H1 (cell line): Measurements from ENCODE around the gene FASTK. TPM values are rescaled to one million over a fixed set of nuclear protein-coding genes. Genes with fewer than 3 reads are reported as not detected.

Experiments
- CTCF ChIA-PET: fragments of 300-600 bp; sonication (Branson Sonifier 250); formaldehyde crosslinking; loops from one replicate; lab custom pipeline; 2021; ENCODE audit not compliant: partially characterized antibody; lab: Charles Lee
- POLR2A ChIA-PET: fragments of 300-600 bp; sonication (Branson Sonifier 250); formaldehyde crosslinking; loops from one replicate; lab custom pipeline; 2021; ENCODE audit warnings: inconsistent platforms; ENCODE audit not compliant: partially characterized antibody; lab: Charles Lee
- DNase-seq, 2 experiments: peaks; one replicate each; pipeline versions ENCODE4 v3.0.0 to v3.0.0-alpha.2; 2010 to 2022; ENCODE audit warnings: low spot score in 2 of 2, low read depth in 1 of 2, mixed read lengths in 1 of 2
- FAIRE-seq: peaks from 2 replicates; lab custom pipeline; 2011; peaks lifted over from hg19 to GRCh38; lab: Jason Lieb, UNC
- H2AFZ ChIP-seq: 2 replicates; pipeline ENCODE4 v1.8.1; 2012; ENCODE audit warnings: low read length, inconsistent platforms
- H2AK5ac ChIP-seq: 2 replicates; pipeline ENCODE4 v1.6.1; 2013; ENCODE audit warnings: low read depth, low read length
- H2BK120ac ChIP-seq: replicated peaks from 2 replicates; pipeline ENCODE3; 2013; ENCODE audit warnings: low read depth, low read length, inconsistent platforms
- H2BK12ac ChIP-seq: 2 replicates; pipeline ENCODE4 v1.6.1; 2013; ENCODE audit warnings: low read depth, low read length
- H2BK15ac ChIP-seq: 2 replicates; pipeline ENCODE4 v1.6.1; 2013; ENCODE audit warnings: low read length
- H2BK20ac ChIP-seq: 2 replicates; pipeline ENCODE4 v1.6.1; 2013; ENCODE audit warnings: low read length
- H2BK5ac ChIP-seq: 2 replicates; pipeline ENCODE4 v1.6.1; 2013; ENCODE audit warnings: low read depth, low read length
- H3K14ac ChIP-seq: 2 replicates; pipeline ENCODE4 v1.6.1; 2013; ENCODE audit warnings: inconsistent platforms; ENCODE audit not compliant: insufficient read length
- H3K18ac ChIP-seq: 2 replicates; pipeline ENCODE4 v1.6.1; 2013; ENCODE audit warnings: low read length; ENCODE audit errors: extremely low read depth
- H3K23ac ChIP-seq: 2 replicates; pipeline ENCODE4 v1.6.1; 2013; ENCODE audit warnings: inconsistent platforms; ENCODE audit not compliant: insufficient read length
- H3K23me2 ChIP-seq: 2 replicates; pipeline ENCODE4 v1.6.1; 2013; ENCODE audit warnings: low read depth, low read length
- H3K27ac ChIP-seq: 2 replicates; pipeline ENCODE4 v1.6.1; 2011; ENCODE audit warnings: low read depth, low read length, inconsistent platforms
- H3K27me3 ChIP-seq, 4 experiments: replicated peaks in 1 of 4; 1 replicate in 1 of 4; 2 replicates in 3 of 4; pipeline versions ENCODE4 v1.6.1 to v1.8.1; 2011 to 2013; ENCODE audit warnings: low read length in 3 of 4, mild to moderate bottlenecking in 3 of 4, inconsistent platforms in 2 of 4, mixed read lengths in 2 of 4, moderate library complexity in 1 of 4; ENCODE audit not compliant: control insufficient read depth in 3 of 4, insufficient read depth in 3 of 4; ENCODE audit errors: extremely low read depth in 1 of 4
- H3K36me3 ChIP-seq, 4 experiments: 2 replicates each; pipeline versions ENCODE4 v1.6.1 to v1.8.1; 2011 to 2013; ENCODE audit warnings: mild to moderate bottlenecking in 4 of 4, low read length in 3 of 4, moderate library complexity in 2 of 4, control low read depth in 1 of 4, inconsistent platforms in 1 of 4; ENCODE audit not compliant: insufficient read depth in 4 of 4, control insufficient read depth in 2 of 4
- H3K4ac ChIP-seq: replicated peaks from 2 replicates; pipeline ENCODE3; 2013; ENCODE audit warnings: low read length, low read depth, mixed read lengths, inconsistent platforms; ENCODE audit not compliant: insufficient read length
- H3K4me1 ChIP-seq, 4 experiments: replicated peaks in 1 of 4; 1 replicate in 1 of 4; 2 replicates in 3 of 4; pipeline versions ENCODE4 v1.6.1 to v1.8.1; 2011 to 2013; ENCODE audit warnings: low read length in 3 of 4, inconsistent platforms in 2 of 4, mixed read lengths in 1 of 4; ENCODE audit not compliant: insufficient read depth in 4 of 4, control insufficient read depth in 3 of 4
- H3K4me2 ChIP-seq, 2 experiments: 2 replicates each; pipeline versions ENCODE4 v1.6.1 to v1.8.1; 2011 to 2013; ENCODE audit warnings: low read depth in 2 of 2, low read length in 2 of 2, control low read depth in 1 of 2, inconsistent platforms in 1 of 2, mild to moderate bottlenecking in 1 of 2; ENCODE audit not compliant: insufficient read depth in 1 of 2
- H3K4me3 ChIP-seq, 4 experiments: fragments of 200-600, 300-600 bp in 1 of 4; sonication (generic), shearing (Covaris generic), sonication (Bioruptor Twin) in 1 of 4; 2 replicates each; pipeline versions ENCODE4 v1.5.1 to v1.8.1; 2011 to 2016; ENCODE audit warnings: low read length in 4 of 4, low read depth in 3 of 4, control low read depth in 2 of 4, inconsistent platforms in 2 of 4, mild to moderate bottlenecking in 2 of 4, mixed read lengths in 1 of 4, moderate library complexity in 1 of 4; ENCODE audit not compliant: insufficient read depth in 2 of 4; ENCODE audit errors: extremely low read depth in 1 of 4
- H3K56ac ChIP-seq: replicated peaks from 2 replicates; pipeline ENCODE3; 2013; ENCODE audit warnings: low read depth, mild to moderate bottlenecking, mixed read lengths, low read length, inconsistent platforms; ENCODE audit not compliant: insufficient read length
- H3K79me1 ChIP-seq: 2 replicates; pipeline ENCODE4 v1.6.1; 2013; ENCODE audit warnings: low read depth, low read length, control low read depth
- H3K79me2 ChIP-seq, 2 experiments: 2 replicates each; pipeline versions ENCODE4 v1.6.1 to v1.8.1; 2012 to 2013; ENCODE audit warnings: low read length in 2 of 2, mild to moderate bottlenecking in 2 of 2, inconsistent platforms in 1 of 2; ENCODE audit not compliant: insufficient read depth in 2 of 2, control insufficient read depth in 1 of 2
- H3K9ac ChIP-seq, 4 experiments: replicated peaks in 1 of 4; 1 replicate in 1 of 4; 2 replicates in 3 of 4; pipeline versions ENCODE4 v1.6.1 to v1.8.1; 2011 to 2013; ENCODE audit warnings: low read depth in 3 of 4, low read length in 3 of 4, control low read depth in 2 of 4, mild to moderate bottlenecking in 2 of 4, moderate library complexity in 2 of 4, inconsistent platforms in 1 of 4; ENCODE audit errors: extremely low read depth in 1 of 4
- H3K9me3 ChIP-seq, 2 experiments: 2 replicates each; pipeline versions ENCODE4 v1.6.1 to v1.8.1; 2012 to 2013; ENCODE audit warnings: mild to moderate bottlenecking in 2 of 2, moderate library complexity in 2 of 2, control low read depth in 1 of 2, inconsistent platforms in 1 of 2, low read depth in 1 of 2, low read length in 1 of 2, mixed read lengths in 1 of 2; ENCODE audit not compliant: insufficient read depth in 2 of 2
- H4K20me1 ChIP-seq, 2 experiments: replicated peaks in 1 of 2; 2 replicates each; pipeline versions ENCODE3 to v1.8.1; 2011 to 2013; ENCODE audit warnings: inconsistent platforms in 2 of 2, low read length in 2 of 2, mild to moderate bottlenecking in 1 of 2; ENCODE audit not compliant: insufficient read depth in 2 of 2, control insufficient read depth in 1 of 2
- H4K5ac ChIP-seq: 2 replicates; pipeline ENCODE4 v1.6.1; 2013; ENCODE audit warnings: low read length, low read depth, mixed read lengths, inconsistent platforms; ENCODE audit not compliant: insufficient read length
- H4K8ac ChIP-seq: 2 replicates; pipeline ENCODE4 v1.8.0; 2013; ENCODE audit warnings: mild to moderate bottlenecking, moderate library complexity, low read length, inconsistent platforms; ENCODE audit not compliant: insufficient read depth; ENCODE audit errors: extremely low read depth
- H4K91ac ChIP-seq: replicated peaks from 2 replicates; pipeline ENCODE3; 2013; ENCODE audit warnings: low read length, mixed read lengths, inconsistent platforms; ENCODE audit not compliant: insufficient read length
- ASH2L ChIP-seq: fragments of 200-600, 300-600 bp; sonication (generic); IDR thresholded peaks from one replicate; pipeline ENCODE4 v1.7.1; 2017; ENCODE audit warnings: low read length
- BCL11A ChIP-seq, 2 experiments: IDR thresholded peaks; one replicate each; pipeline ENCODE4 v1.6.1; 2011; ENCODE audit warnings: low read depth in 2 of 2, low read length in 2 of 2, mild to moderate bottlenecking in 2 of 2
- CBX5 ChIP-seq: fragments of 300-800, 300-1000 bp; sonication (generic); IDR thresholded peaks from 2 replicates; pipeline ENCODE4 v1.7.1; 2016; ENCODE audit warnings: antibody characterized with exemption, low read length, low read depth
- CTCF ChIP-seq, 3 experiments: IDR thresholded peaks; 1 replicate in 2 of 3; 2 replicates in 1 of 3; pipeline versions ENCODE4 v1.5.1 to v1.6.1; 2011; ENCODE audit warnings: low read length in 3 of 3, mild to moderate bottlenecking in 3 of 3, inconsistent platforms in 2 of 3, low read depth in 1 of 3, moderate library complexity in 1 of 3; ENCODE audit not compliant: insufficient read depth in 1 of 3; ENCODE audit errors: control extremely low read depth in 1 of 3
- GABPA ChIP-seq: IDR thresholded peaks from 2 replicates; pipeline ENCODE4 v1.6.1; 2011; ENCODE audit warnings: mild to moderate bottlenecking, low read length, moderate library complexity, borderline replicate concordance; ENCODE audit not compliant: insufficient read depth
- KDM4A ChIP-seq: IDR thresholded peaks from one replicate; pipeline ENCODE4 v1.7.1; 2012; ENCODE audit warnings: low read depth, mild to moderate bottlenecking, moderate library complexity, low read length, inconsistent platforms; ENCODE audit not compliant: severe bottlenecking
- RAD21 ChIP-seq, 2 experiments: IDR thresholded peaks in 1 of 2; conservative IDR thresholded peaks in 1 of 2; 2 replicates each; pipeline ENCODE4 v1.6.1; 2011; ENCODE audit warnings: low read depth in 2 of 2, low read length in 2 of 2, improper control_type of control experiment in 1 of 2, inconsistent platforms in 1 of 2, mild to moderate bottlenecking in 1 of 2, moderate library complexity in 1 of 2
- USF2 ChIP-seq: IDR thresholded peaks from 2 replicates; pipeline ENCODE4 v1.6.1; 2011; ENCODE audit warnings: low read length, improper control_type of control experiment
- WGBS, 2 experiments: shearing (Covaris generic) in 1 of 2; methylation state at CpG; one replicate each; pipeline versions ENCODE4 v1.1.6 to v1.1.7; 2013 to 2015; ENCODE audit warnings: low lambda C conversion rate in 2 of 2, mixed read lengths in 2 of 2, inconsistent platforms in 1 of 2, low coverage in 1 of 2, missing lambda C conversion rate in 1 of 2; ENCODE audit not compliant: insufficient replicate concordance in 2 of 2, insufficient coverage in 1 of 2, insufficient read length in 1 of 2; ENCODE audit errors: extremely low coverage in 1 of 2, missing lambda C conversion rate in 1 of 2; 5-methylcytosine and 5-hydroxymethylcytosine counted together
- polyA plus RNA-seq, 7 experiments: library from polyadenylated mRNA; depleted of rRNA in 3 of 7; stranded (reverse) in 5 of 7; unstranded in 2 of 7; fragments of >200 nt in 5 of 7; fragments of 200-250 nt in 2 of 7; gene quantifications; 1 replicate in 5 of 7; 2 replicates in 1 of 7; 4 replicates in 1 of 7; pipeline versions ENCODE4 v1.2.1 to v1.2.3, GENCODE V29; 2011 to 2013; ENCODE audit warnings: missing spikeins in 2 of 7, mixed read lengths in 2 of 7
- total RNA-seq: library from RNA; stranded (reverse); fragmentation: NEBNext Ultra II Directional; extraction: Animal tissue kit (Norgen Biotek cat#: 25700); gene quantifications from 2 replicates; pipeline ENCODE4 v1.2.1, GENCODE V29; 2021

The FASTK gene
- total and polyA plus RNA-seq, 2 of the 8 experiments (the other 6 are each of a cell fraction or from before 2014, with no cell fraction given), result 39.4 to 84.0 TPM

GRCh38 chr7:151069841-151070573, 10.6 kb downstream of the FASTK start:
- H2BK15ac ChIP-seq, result no peak overlapping the region
- no peak overlapping the region for H3K4me3 ChIP-seq
- H3K9me3 ChIP-seq, result no peaks in the 10 kb centered on the region
- H3K9ac ChIP-seq, result no peak overlapping the region
- H4K5ac ChIP-seq, result no peak overlapping the region
- H3K4me1 ChIP-seq, result peaks cover 3 to 6% (median 5%) of the 10 kb centered on the region in 4 experiments
- FAIRE-seq (no peak), DNase-seq (no peak)
- WGBS, 2 experiments, result 91% methylated on average over 17 of the region's 17 CpGs; no CpG with 5 or more reads in 1 of the 2 experiments
- H4K20me1 ChIP-seq, result peaks cover 0 to 15% of the 10 kb centered on the region in 2 experiments
- no peak overlapping the region for H2BK5ac ChIP-seq
- ChIA-PET CTCF (interaction anchor here (6.5 kb wide), 1 partner anchor 41 kb away, joined by 36 read pairs; no protein-coding TSS in a partner anchor), POLR2A (interaction anchor here (1.2 to 7.9 kb wide), 4 partner anchors 7 to 15 kb away, joined by 3 to 77 read pairs (median 7); no protein-coding TSS in a partner anchor)
- peaks cover 25 to 72% (median 51%) of the 10 kb centered on the region in 4 experiments for H3K36me3 ChIP-seq
- H3K23me2 ChIP-seq, result no peaks in the 10 kb centered on the region
- no peak overlapping the region for H3K14ac ChIP-seq
- no peak overlapping the region for H3K23ac ChIP-seq
- no peaks in the 10 kb centered on the region; the same call in 1 of the 2 replicates for H3K79me1 ChIP-seq
- H3K27ac ChIP-seq, result no peak overlapping the region
- H2AK5ac ChIP-seq, result no peak overlapping the region
- no peak overlapping the region for H4K8ac ChIP-seq
- H2BK20ac ChIP-seq, result no peak overlapping the region
- H3K4me2 ChIP-seq, result no peak overlapping the region
- H3K27me3 ChIP-seq, result no peaks in the 10 kb centered on the region
- no peak overlapping the region for H2BK12ac ChIP-seq
- H3K4ac ChIP-seq, result no peak overlapping the region
- H2BK120ac ChIP-seq, result no peak overlapping the region
- H3K56ac ChIP-seq, result no peak overlapping the region
- no peaks in the 10 kb centered on the region for H3K79me2 ChIP-seq
- no peak overlapping the region for H3K18ac ChIP-seq
- no peak overlapping the region for H2AFZ ChIP-seq
- no peak overlapping the region for H4K91ac ChIP-seq
- TF ChIP-seq CTCF (IDR thresholded peaks at IDR 0.05; ENCODE audit: control extremely low read depth in 1 of 3, insufficient read depth in 1 of 3, low read depth in 1 of 3, low read length in 3 of 3), result no peak
- TF ChIP-seq BCL11A (IDR thresholded peaks at IDR 0.05; ENCODE audit: low read depth in 2 of 2, low read length in 2 of 2), result no peak
- no peak for TF ChIP-seq GABPA
- no peak for TF ChIP-seq USF2
- TF ChIP-seq RAD21 (IDR thresholded peaks at IDR 0.05 in 1 of 2, conservative IDR thresholded peaks at IDR 0.05 in 1 of 2; ENCODE audit: low read depth in 2 of 2, low read length in 2 of 2), result no peak
- no peak for TF ChIP-seq ASH2L
- TF ChIP-seq KDM4A, result no peak
- TF ChIP-seq CBX5, result no peak
